ENCODE results near the gene SAFB2. TPM values are rescaled to one million over a fixed set of nuclear protein-coding genes. Genes with fewer than 3 reads are reported as not detected.

SAFB2 gene
- total and polyA plus RNA-seq, 2 of the 13 experiments (the other 11 are each of a cell fraction or from before 2014, with no cell fraction given), result 11.2 to 31.5 TPM

GRCh38 chr19:5667751-5668271 is 45.2 kb upstream of the SAFB2 start (continued):
- TF ChIP-seq IKZF5 (CRISPR knock-in tag; IDR thresholded peaks at IDR 0.05) (no peak), AGO2 (optimal IDR thresholded peaks at IDR 0.05; ENCODE audit: low read depth, low read length) (peak; percentile 56), ETS1 (CRISPR knock-in tag; IDR thresholded peaks at IDR 0.05) (no peak), SIN3A (IDR thresholded peaks at IDR 0.05; ENCODE audit: borderline replicate concordance, low read depth, low read length) (no peak)
- TF ChIP-seq, protein P1, sequence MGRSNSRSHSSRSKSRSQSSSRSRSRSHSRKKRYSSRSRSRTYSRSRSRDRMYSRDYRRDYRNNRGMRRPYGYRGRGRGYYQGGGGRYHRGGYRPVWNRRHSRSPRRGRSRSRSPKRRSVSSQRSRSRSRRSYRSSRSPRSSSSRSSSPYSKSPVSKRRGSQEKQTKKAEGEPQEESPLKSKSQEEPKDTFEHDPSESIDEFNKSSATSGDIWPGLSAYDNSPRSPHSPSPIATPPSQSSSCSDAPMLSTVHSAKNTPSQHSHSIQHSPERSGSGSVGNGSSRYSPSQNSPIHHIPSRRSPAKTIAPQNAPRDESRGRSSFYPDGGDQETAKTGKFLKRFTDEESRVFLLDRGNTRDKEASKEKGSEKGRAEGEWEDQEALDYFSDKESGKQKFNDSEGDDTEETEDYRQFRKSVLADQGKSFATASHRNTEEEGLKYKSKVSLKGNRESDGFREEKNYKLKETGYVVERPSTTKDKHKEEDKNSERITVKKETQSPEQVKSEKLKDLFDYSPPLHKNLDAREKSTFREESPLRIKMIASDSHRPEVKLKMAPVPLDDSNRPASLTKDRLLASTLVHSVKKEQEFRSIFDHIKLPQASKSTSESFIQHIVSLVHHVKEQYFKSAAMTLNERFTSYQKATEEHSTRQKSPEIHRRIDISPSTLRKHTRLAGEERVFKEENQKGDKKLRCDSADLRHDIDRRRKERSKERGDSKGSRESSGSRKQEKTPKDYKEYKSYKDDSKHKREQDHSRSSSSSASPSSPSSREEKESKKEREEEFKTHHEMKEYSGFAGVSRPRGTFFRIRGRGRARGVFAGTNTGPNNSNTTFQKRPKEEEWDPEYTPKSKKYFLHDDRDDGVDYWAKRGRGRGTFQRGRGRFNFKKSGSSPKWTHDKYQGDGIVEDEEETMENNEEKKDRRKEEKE (IDR thresholded peaks at IDR 0.05), result no peak

- TF ChIP-seq ZNF660 (CRISPR knock-in tag; IDR thresholded peaks at IDR 0.05; ENCODE audit: borderline replicate concordance, low read depth) (no peak), SP4 (CRISPR knock-in tag; IDR thresholded peaks at IDR 0.05) (no peak), RBM22 (optimal IDR thresholded peaks at IDR 0.05; ENCODE audit: low read length) (peak; percentile 65), ZNF326 (CRISPR knock-in tag; IDR thresholded peaks at IDR 0.05; ENCODE audit: borderline replicate concordance) (no peak), HNF4A (CRISPR knock-in tag; IDR thresholded peaks at IDR 0.05) (no peak), SCMH1 (CRISPR knock-in tag; IDR thresholded peaks at IDR 0.05; ENCODE audit: borderline replicate concordance) (no peak), PCBP2 (optimal IDR thresholded peaks at IDR 0.05; ENCODE audit: low read depth, low read length, poor library complexity, severe bottlenecking) (no peak)
- H3K9me3 ChIP-seq (ENCODE audit: low read length), result no peaks in the 10 kb centered on the region
- no peak overlapping the region for H2AFZ ChIP-seq (ENCODE audit: low read length)
- H3K4me3 ChIP-seq (replicated peaks in 1 of 3; ENCODE audit: insufficient read depth in 1 of 3, low read depth in 2 of 3, low read length in 3 of 3), result no peak overlapping the region
- no peak for DNase-seq (ENCODE audit: low spot score)
- H3K36me3 ChIP-seq (replicated peaks in 1 of 2; ENCODE audit: control insufficient read depth in 1 of 2, insufficient read depth in 2 of 2, low read length in 2 of 2), result peaks cover 51 to 74% of the 10 kb centered on the region in 2 experiments
- H4K20me1 ChIP-seq (ENCODE audit: insufficient read depth, low read length), result 0 out of 2 replicates have a peak, but pooled peaks cover 9% of the 10 kb centered on the region
- H3K79me2 ChIP-seq (ENCODE audit: insufficient read depth, low read length), result no peaks in the 10 kb centered on the region
- ChIA-PET POLR2A (no interaction called here), CTCF (ENCODE audit: low intra/inter-chr PET ratio, low total read pairs) (no interaction called here)
- WGBS (ENCODE audit: low lambda C conversion rate), result 96% methylated on average over 26 of the region's 26 CpGs
- no peaks in the 10 kb centered on the region for H3K27me3 ChIP-seq (ENCODE audit: control insufficient read depth in 1 of 2, insufficient read depth in 2 of 2, low read length in 2 of 2)
- no peak overlapping the region for H3K4me2 ChIP-seq (ENCODE audit: low read depth, low read length)
- FAIRE-seq, result no peak
- intact Hi-C loops (cut with micrococcal nuclease; ENCODE audit: unreplicated experiment) (no loop called here), in situ Hi-C loops (cut with HindIII; ENCODE audit: extremely low pct_ligation_motif_present, low pct_unique_long_range_greater_than_20kb) (no loop called here)
- peaks cover 15% of the 10 kb centered on the region for H3K4me1 ChIP-seq (ENCODE audit: insufficient read depth, low read length)
- BruUV-seq (replicated peaks), result no TSS peak
- no peak overlapping the region for H3K9ac ChIP-seq (ENCODE audit: insufficient read depth, low read depth, low read length)
- H3K27ac ChIP-seq (ENCODE audit: extremely low read length, insufficient read depth, low read length), result no peak overlapping the region
- no peak for ATAC-seq
Observed at GRCh38 chr19:5666921-5667610, 44.5 kb upstream of the SAFB2 start.
